GM21526 (cell line): ENCODE results near the gene OSBPL9.
"Not testable (repeated sequence)": the region's sequence is repeated elsewhere in the genome, so short reads cannot be mapped to it uniquely, and the experiment has no call there.

Source experiments
- ATAC-seq: cut with Tn5 transposase; IDR thresholded peaks from one replicate; pipeline ENCODE4 v1.9.1; 2021; ENCODE audit warnings: moderate library complexity; ENCODE audit not compliant: unreplicated experiment, low FRiP score

Gene OSBPL9

DNA sequence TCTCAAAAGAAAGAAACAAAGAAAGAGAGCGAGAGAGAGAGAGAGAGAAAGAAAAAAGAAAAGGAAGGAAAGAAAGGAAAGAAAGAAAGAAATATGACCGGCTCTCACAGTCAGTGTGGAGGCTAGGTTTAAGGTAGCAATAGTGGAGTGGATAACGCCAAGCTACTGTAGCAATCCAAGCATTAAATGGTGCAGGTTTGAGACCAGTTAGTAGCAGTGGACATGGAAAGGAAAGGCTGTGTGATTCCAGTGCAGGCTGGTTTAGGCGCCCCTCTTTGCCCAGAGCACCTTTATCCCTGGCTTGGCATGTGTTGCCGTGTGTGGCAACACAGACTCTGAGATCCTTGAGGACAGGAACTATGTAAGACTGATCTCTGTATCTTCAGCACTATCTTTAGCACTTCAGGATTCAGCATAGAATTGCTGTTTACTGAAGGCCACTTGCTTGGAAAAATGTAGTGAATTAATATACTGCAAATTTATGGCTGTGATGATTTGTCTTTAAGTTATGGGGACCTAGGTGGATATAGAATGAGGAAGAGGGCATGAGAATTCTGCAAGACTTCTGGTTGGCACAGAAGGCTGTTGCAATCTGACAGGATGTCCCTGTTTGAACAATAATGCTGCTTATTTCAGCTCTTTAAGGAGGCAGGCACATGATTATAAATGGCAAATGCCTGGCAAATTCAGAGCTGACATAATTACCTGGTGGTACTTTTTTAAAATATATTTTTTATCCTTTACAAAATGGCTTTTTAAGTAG lies 10.8 kb upstream of the OSBPL9 start:
- no peak for ATAC-seq

DNA sequence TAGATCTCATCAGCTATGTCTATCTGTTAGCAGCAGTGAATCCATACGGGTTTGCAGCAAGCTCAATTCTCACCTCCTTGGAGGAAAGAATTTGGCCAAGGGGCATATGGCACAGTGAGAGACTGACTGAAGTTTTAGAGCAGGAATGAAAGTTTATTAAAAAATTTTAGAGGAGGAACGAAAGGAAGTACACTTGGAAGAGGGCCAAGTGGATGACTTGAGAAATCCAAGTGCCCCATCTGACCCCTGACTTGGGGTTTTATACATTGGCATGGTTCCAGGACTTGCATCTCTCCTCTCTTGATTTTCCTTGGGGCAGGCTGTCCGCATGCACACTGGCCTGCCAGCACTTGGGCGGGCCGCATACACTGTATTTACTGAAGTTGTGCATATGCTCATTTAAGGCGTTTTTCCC lies 9.2 kb upstream of the OSBPL9 start:
- ATAC-seq, result no peak

- ATAC-seq, result not testable (repeated sequence)
Observed at GRCh38 chr1:51610104-51610503, 6.8 kb upstream of the OSBPL9 start.

DNA sequence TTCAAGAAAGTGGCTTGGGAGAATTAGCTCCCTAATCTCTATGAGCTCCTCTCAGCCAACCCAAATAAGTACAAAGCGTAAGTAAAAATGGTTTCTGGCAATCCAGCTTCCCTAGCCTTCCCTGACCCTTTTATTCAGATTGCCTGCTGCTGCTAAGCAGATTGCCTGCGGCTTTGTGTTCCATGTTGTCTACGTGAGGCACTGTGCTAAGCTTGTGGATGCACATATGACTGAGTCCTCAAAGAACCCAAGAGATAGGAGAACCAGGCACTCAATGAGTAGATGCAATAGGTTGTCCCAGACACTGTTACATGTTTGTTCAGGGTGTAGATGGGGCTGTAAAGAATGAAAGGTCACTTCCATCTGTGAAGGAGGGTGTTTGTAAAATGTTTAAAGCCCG lies 6.3 kb upstream of the OSBPL9 start:
- ATAC-seq, result no peak

DNA sequence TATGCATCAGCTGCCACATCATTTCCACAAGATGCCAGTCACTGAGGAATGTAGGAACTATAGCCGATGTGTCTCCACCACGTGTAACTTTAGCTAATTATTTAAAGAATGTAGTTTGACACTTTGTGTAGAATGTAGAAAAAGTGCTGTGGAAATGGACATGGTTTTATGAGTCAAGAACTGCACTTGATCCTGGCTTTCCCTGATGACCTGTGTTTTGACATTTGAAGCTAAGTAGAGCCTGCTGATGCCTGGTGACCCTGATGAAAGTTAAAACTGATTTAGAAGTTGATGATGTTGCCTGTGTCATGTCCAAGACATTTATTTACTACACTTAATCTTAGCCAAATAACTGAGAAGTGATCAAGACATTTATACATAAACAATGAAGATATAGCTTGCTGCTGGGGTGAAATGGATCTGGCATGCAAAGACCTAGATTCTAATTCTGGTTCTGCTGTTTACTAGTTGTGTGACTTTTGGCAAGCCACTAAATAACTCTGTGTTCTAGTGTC lies 4.4 kb upstream of the OSBPL9 start:
- ATAC-seq, result no peak

DNA sequence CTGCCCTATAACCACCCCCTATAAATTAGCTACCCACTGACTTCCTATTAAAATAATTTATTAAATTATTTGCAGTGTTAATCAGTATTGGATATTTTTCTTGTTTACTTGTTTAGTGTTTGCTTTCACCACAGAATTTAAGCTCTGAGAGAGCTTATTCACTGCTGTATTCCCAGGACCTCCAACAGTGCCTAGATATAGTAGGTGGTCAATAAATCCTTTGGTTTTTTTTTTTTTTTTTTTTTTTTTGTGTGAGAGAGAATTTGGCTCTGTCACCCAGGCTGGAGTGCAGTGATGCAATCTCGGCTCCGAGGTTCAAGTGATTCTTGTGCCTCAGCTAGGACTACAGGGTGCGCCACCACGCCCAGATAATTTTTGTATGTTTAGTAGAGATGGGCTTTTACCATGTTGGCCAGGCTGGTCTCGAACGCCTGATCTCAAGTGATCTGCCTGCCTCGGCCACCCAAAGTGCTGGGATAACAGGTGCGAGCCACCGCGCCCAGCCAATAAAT lies 1.1 kb upstream of the OSBPL9 start:
- ATAC-seq, result no peak

DNA sequence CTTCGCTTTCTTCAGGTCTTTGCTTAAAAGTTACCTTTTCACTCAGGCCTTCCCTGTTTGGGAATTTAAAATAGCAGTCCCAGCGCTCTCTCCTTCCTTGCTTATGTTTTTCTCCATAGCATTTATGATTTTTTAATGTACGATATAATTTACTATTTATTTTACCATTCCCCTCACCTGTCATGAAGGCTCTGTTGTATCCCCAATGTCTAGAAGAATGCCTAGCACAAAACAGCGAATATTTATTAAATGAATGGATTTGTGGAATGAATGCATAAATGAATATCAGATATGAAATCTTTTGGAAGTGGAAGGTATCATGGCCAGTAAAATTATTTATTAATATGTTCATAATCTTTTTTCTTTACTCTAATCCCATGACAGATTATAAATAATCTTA lies 402 bp upstream of the OSBPL9 start:
- ATAC-seq, result no peak

GRCh38 chr1:51618715-51619114 lies 1.8 kb downstream of the OSBPL9 start:
- ATAC-seq, result no peak

DNA sequence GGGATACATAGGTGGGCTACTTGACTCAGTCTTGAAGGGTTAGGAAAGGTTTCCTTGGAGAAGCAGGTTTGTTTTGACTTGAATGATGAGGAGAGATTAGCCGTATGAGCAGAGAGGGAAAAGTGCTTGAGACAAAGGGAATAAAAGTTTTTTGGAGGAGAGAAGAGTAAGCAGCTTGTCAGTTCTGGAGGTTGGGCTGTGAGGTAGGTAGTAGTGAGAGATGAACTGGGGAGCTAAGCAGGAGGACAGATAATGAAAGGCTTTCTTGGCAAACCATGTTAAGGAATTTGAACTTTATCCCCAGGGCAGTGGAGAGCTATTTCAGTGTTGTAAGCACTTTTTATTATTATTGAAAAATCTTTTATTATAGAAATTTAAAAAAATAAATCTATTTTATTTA lies 3.6 kb downstream of the OSBPL9 start:
- ATAC-seq, result no peak

DNA sequence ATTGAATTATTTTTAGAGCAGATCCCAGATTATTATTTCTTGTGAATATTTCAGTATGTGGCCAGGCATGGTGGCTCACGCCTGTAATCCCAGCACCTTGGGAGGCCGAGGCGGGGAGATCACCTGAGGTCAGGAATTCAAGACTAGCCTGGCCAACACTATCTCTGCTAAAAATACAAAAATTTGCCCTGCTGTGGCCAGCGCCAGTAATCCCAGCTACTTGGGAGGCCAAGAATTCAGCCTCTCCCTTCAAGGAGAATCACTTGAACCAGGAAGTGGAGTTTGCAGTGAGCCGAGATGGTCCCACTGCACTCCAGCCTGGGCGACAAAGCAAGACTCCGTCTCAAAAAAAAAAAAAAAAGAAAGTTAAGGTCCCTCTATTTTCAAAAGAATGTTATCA lies 4.3 kb downstream of the OSBPL9 start:
- ATAC-seq, result no peak

DNA sequence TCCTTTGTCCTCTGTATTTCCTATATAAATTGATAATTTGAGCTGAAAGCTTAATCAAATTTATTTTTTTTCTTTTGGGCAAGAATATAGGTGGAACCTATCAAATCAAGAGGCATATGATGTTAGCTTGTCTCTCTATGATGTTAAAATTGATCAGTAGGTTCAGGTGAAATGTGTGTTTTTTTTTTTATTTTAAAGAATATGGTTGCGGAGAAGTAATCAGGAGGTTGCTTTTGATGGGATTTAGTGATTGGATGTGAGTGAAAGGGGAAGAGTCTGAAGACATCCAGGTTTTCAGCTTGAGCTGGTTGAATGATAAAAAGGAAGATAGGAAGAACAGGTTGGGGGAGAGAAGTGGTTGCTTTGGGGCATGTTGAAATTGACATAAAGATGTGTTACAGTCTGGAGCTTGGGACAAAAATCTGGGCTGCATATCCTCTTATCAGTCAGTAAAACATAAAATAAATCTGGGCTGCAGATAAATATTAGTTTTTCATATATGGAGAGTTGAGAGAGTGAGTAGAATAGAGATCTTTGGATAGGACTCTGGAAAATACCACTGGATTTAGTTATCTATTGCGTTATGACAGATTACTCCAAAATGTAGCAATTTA lies 5.1 kb downstream of the OSBPL9 start:
- no peak for ATAC-seq

- ATAC-seq, result no peak
Observed at GRCh38 chr1:51622455-51622913, 5.6 kb downstream of the OSBPL9 start.

DNA sequence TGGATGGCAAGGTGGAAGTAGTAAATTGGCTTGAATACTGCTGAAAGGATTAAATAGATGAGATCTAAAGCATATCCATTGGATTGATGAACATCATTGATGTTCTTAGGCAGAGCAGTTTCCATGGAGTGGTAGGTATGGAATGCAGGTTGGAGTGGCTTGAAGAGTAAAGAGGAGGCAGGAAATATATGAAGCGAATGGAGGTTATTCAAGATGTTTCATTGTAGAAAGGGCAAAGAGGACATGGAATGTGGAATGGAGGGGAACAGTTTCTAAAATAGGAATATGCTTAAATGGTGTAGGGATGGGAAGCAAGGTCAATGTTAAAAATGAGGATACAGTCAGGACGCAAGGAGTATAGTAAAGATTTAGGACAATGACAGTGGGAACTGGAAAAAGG lies 6.1 kb downstream of the OSBPL9 start:
- no peak for ATAC-seq

- no peak for ATAC-seq
Observed at GRCh38 chr1:51623450-51623849, 6.6 kb downstream of the OSBPL9 start.

DNA sequence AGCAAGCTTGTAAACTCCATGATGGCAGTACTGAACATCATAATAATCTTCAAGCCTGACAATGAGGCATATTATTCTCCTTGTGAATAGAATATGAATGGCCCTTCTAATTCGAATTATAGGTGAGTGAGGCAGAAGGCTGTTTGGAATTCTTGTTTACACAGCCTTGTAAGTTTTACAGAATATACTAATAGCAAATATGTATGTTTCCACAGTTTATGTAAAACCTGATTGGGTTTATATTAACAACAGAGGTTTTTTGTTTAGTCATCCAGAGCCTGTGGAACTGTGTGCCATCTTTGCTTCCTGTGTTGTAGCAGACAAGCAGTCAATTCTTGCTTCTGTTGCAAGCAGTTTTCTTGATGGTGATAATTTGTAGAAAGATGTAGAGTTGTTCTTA lies 8.0 kb downstream of the OSBPL9 start:
- ATAC-seq, result no peak

GRCh38 chr1:51627672-51628071 lies 10.8 kb downstream of the OSBPL9 start:
- no peak for ATAC-seq

GRCh38 chr1:51628715-51629590 lies 12.1 kb downstream of the OSBPL9 start:
- no peak for ATAC-seq

GRCh38 chr1:51629918-51630317 lies 13.0 kb downstream of the OSBPL9 start:
- ATAC-seq, result no peak

- no peak for ATAC-seq
Observed at GRCh38 chr1:51630393-51630792, 13.5 kb downstream of the OSBPL9 start.

GRCh38 chr1:51630922-51631321 lies 14.0 kb downstream of the OSBPL9 start:
- no peak for ATAC-seq

DNA sequence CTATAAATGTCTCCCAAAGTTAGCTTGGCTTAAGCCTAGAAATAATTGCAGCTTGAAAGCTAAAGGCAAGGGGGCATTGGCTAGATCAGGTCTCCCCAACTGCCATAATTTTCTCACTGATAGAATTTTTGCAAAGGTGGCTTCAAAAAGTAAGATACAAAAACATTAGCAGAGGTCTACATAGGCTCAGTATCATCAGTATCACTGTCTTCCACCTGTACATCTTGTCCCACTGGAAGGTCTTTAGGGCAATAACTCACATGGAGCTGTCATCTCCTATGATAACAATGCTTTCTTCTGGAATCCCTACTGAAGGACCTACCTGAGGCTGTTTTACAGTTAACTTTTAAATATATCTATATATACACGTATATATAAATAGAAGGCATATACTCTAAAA lies 14.9 kb downstream of the OSBPL9 start:
- ATAC-seq, result no peak
